Testis (tissue), 3 donors: ENCODE measurements around the gene RPL32. TPM values are rescaled to one million over a fixed set of nuclear protein-coding genes. Genes with fewer than 3 reads are reported as not detected.

Experiments used
- DNase-seq: peaks from one replicate; pipeline ENCODE4 v3.0.0-alpha.2; 2019
- H3K27ac ChIP-seq, 2 donors: fragments of 200-600 bp; sonication (generic); one replicate each; pipeline ENCODE4 v1.5.1; 2019
- H3K27me3 ChIP-seq: fragments of 200-600 bp; sonication (generic); one replicate; pipeline ENCODE4 v1.5.1; 2019
- H3K36me3 ChIP-seq: fragments of 200-600 bp; sonication (generic); one replicate; pipeline ENCODE4 v1.5.1; 2017; ENCODE audit warnings: low read depth; ENCODE audit errors: missing control alignments
- H3K4me1 ChIP-seq: fragments of 200-600 bp; sonication (generic); one replicate; pipeline ENCODE4 v1.5.1; 2019
- H3K4me3 ChIP-seq, 2 donors: fragments of 200-600 bp; sonication (generic); one replicate each; pipeline ENCODE4 v1.5.1; 2017 to 2019
- H3K9me3 ChIP-seq: fragments of 200-600 bp; sonication (generic); one replicate; pipeline ENCODE4 v1.5.1; 2017
- CTCF ChIP-seq, 3 experiments: fragments of 450-650 bp in 2 of 3; fragments of 200-600 bp in 1 of 3; sonication (generic) in 1 of 3; IDR thresholded peaks; one replicate each; pipeline ENCODE4 v1.5.1; 2016 to 2019; ENCODE audit warnings: antibody characterized with exemption in 3 of 3, mild to moderate bottlenecking in 2 of 3, moderate library complexity in 1 of 3
- POLR2A ChIP-seq: fragments of 450-650 bp; IDR thresholded peaks from one replicate; pipeline ENCODE4 v1.6.1; 2017; ENCODE audit warnings: antibody characterized with exemption, mild to moderate bottlenecking, moderate library complexity
- WGBS, 2 donors: methylation state at CpG; one replicate each; pipeline ENCODE4 v1.1.5; 2018; 5-methylcytosine and 5-hydroxymethylcytosine counted together
- intact Hi-C: fragments of 100-400 bp; cut with DNase I; formaldehyde crosslinking; loops from one replicate; pipeline ENCODE4 v1.15.1; 2023; ENCODE audit warnings: low total_unique reads
- polyA plus RNA-seq: library from polyadenylated mRNA; stranded (reverse); fragments of 350-450 nt; fragmentation: Illumina TruSeq; extraction: RNeasy Lipid Tissue Mini Kit (QIAGEN cat#74804); gene quantifications from one replicate; pipeline ENCODE4 v1.2.3, GENCODE V29; 2014; ENCODE audit warnings: low read depth, low replicate concordance; ENCODE audit not compliant: insufficient read depth
- total RNA-seq, 2 donors: library from RNA; depleted of rRNA; stranded (reverse); fragments of >200 nt; gene quantifications; one replicate each; pipeline ENCODE4 v1.2.3, GENCODE V29; 2016

Gene RPL32
- total and polyA plus RNA-seq, 3 donors from 2014 or later, result 435 to 1,578 (median 713) TPM

- Histone ChIP-seq H3K27ac (peak overlapping the region in 1 of 2 donors; percentile 14), H3K9me3 (no peaks in the 10 kb centered on the region), H3K27me3 (no peaks in the 10 kb centered on the region), H3K4me3 (no peak overlapping the region), H3K4me1 (peaks cover 24% of the 10 kb centered on the region), H3K36me3 (no peaks in the 10 kb centered on the region)
- TF ChIP-seq POLR2A (no peak), CTCF (IDR thresholded peaks at IDR 0.05) (no peak)
- 61 to 73% methylated on average over 13 of the region's 13 CpGs for WGBS, 2 donors
- intact Hi-C loops, result no loop called here
- DNase-seq, result no peak
Observed at GRCh38 chr3:12838179-12838965, 3.0 kb downstream of the RPL32 start.

DNA sequence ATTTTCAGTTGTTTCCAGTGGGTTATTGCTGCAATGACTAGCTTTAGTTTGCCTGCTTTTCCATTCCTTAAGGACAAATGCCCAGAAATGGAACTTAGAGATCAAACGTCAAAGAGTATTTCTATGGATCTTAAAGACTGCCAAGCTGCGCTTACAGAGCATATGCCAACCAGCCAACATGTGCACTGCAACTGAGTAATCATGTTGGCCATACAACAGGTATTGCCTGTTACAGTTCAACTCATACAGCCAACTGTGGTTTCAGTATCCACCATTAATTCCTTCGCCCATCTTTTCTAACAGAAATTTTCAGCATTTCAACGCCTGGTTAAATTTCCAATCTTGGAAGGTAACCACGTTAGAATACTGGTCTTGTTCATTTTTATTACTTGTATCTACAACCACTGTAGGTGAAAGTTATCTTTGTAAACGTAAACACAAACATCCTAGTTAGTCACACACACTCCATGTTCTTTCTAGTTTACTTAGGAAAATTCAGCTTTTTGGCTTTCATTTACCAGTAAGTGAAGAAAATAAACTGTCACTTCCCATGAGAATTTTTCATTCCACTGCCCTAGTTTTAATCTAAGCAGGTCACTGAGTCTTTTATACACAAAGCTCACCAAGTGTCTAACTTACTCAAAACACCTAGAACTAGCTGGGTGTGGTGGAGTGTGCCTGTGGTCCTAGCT is 3.9 kb downstream of the RPL32 start:
- H3K27ac ChIP-seq, result peak overlapping the region in 1 of 2 donors; percentile 14
- TF ChIP-seq POLR2A (no peak), CTCF (IDR thresholded peaks at IDR 0.05) (no peak)
- peaks cover 24% of the 10 kb centered on the region for H3K4me1 ChIP-seq
- no peaks in the 10 kb centered on the region for H3K27me3 ChIP-seq
- no peak overlapping the region for H3K4me3 ChIP-seq
- WGBS, 2 donors, result 65 to 74% methylated on average over 6 of the region's 6 CpGs
- intact Hi-C loops, result no loop called here
- DNase-seq, result no peak
- no peaks in the 10 kb centered on the region for H3K36me3 ChIP-seq
- no peaks in the 10 kb centered on the region for H3K9me3 ChIP-seq

GRCh38 chr3:12835052-12835665 is 6.2 kb downstream of the RPL32 start:
- no peak for DNase-seq
- intact Hi-C loops, result no loop called here
- Histone ChIP-seq H3K4me1 (peaks cover 23% of the 10 kb centered on the region), H3K27ac (no peak overlapping the region), H3K36me3 (no peaks in the 10 kb centered on the region), H3K27me3 (no peaks in the 10 kb centered on the region), H3K9me3 (no peaks in the 10 kb centered on the region), H3K4me3 (no peak overlapping the region)
- WGBS, 2 donors, result 75 to 79% methylated on average over 6 of the region's 6 CpGs
- TF ChIP-seq CTCF (IDR thresholded peaks at IDR 0.05) (no peak), POLR2A (no peak)

DNA sequence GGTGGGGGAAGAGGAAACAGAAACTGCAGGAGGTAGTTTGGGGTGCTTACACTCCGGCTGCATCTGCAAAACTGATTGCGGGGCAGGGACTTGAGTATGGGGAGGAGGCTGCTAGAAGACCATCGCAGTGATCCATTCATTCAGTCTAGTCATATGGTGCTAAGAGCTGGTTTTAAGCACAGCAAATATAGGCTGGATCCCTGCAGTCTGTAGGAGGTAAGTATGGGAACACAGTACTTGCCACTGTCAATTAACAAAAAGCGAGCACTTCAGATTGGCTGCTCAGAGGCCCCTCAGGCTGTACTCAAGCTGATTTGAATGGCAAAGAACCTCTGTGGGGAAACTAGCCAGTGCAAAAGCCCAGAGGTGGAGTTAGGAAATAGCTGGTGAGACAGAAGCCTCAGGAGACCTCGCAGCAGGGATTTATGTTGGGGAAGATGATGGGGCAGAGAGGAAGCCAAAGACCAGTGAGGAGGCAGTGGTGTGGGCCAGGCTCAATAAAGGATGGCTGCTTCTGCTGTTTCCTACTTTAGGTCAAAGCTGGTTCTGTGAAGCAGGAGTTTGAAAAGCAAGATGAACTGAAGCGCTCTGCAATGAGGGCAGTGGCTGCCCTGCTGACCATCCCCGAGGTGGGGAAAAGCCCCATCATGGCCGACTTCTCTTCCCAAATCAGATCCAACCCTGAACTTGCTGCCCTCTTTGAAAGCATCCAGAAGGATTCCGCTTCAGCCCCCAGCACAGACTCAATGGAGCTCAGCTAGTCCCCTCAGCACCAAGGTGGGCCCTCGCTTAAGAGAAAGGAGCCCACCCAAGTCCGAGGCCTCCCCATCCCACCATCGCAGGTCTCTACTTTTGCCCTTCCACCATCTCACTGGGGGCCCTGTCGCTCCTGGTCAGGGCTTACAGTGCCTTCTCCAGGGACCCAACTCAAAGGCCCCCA is 7.9 kb downstream of the RPL32 start:
- H3K27me3 ChIP-seq, result no peaks in the 10 kb centered on the region
- H3K36me3 ChIP-seq, result no peaks in the 10 kb centered on the region
- intact Hi-C loops, result no loop called here
- TF ChIP-seq CTCF (IDR thresholded peaks at IDR 0.05), result no peak
- TF ChIP-seq POLR2A, result no peak
- peaks cover 8% of the 10 kb centered on the region for H3K4me1 ChIP-seq
- no peak for DNase-seq
- H3K27ac ChIP-seq, result no peak overlapping the region
- WGBS, 2 donors, result 81 to 83% methylated on average over 13 of the region's 13 CpGs
- no peaks in the 10 kb centered on the region for H3K9me3 ChIP-seq
- H3K4me3 ChIP-seq, result no peak overlapping the region
